ENCODE data around the gene HLA-DPA1.

- TF ChIP-seq CTCF (IDR thresholded peaks at IDR 0.05) (no peak), EZH2 (IDR thresholded peaks at IDR 0.05) (no peak)
Observed at GRCh38 chr6:33069021-33069738, 4.3 kb downstream of the HLA-DPA1 start.

All from neural progenitor cell (in vitro differentiated cells).